Heart left ventricle (tissue), 13 donors: ENCODE results near the gene KRTAP10-8.

Experiments
- CTCF ChIP-seq, 12 donors: fragments of 200-600 bp; sonication (generic) in 4 of 12; IDR thresholded peaks; one replicate each; pipeline versions ENCODE4 v1.5.0 to v1.8.0; 2018 to 2022; ENCODE audit warnings: antibody characterized with exemption in 12 of 12, mild to moderate bottlenecking in 5 of 12
- POLR2A ChIP-seq, 2 donors: fragments of 450-650 bp; IDR thresholded peaks; one replicate each; pipeline ENCODE4 v1.6.1; 2017; ENCODE audit warnings: antibody characterized with exemption in 2 of 2, mild to moderate bottlenecking in 2 of 2, moderate library complexity in 2 of 2
- donor health status: ischemic (EF 13 %, LVEDD 7.1; RV severe dilation, severe dysfunction).
- donor health status: DM: no; HTN: yes; CAD: no.
- donor health status: DM: no; HTN: no; CAD: no.
- donor health status: ischemic (EF 25% LVEDD 6.9; RV normal size, moderate dysfunction).
- donor health status: ischemic (EF 25% LVEDD 5.7; RV mildly dilated, moderate dysfunction).
- donor health status: ischemic (EF 35%, LVEDD 5.7; RV mildly dilated, moderate dysfunction).
- donor health status: nonischemic (EF 11% LVEDD 7.7; RV severe dilation, severe dysfunction).
- donor health status: DM: yes; HTN: yes; CAD: no.
- donor health status: PGD.
- donor health status: ischemic (EF 29% LVEDD 5.4; RV normal size, mild dysfunction).
- donor health status: nonischemic (EF 23%, LVEDD 6.1; RV moderate dilation, normal function).

GRCh38 chr21:44658913-44659595, 47.2 kb downstream of the KRTAP10-8 start:
- TF ChIP-seq CTCF (IDR thresholded peaks at IDR 0.05) (no peak), POLR2A (IDR thresholded peaks at IDR 0.05) (no peak)
